HCT116 (cell line): Measurements from ENCODE around the gene FXYD4.

Experiments used
- EGR1 ChIP-seq: IDR thresholded peaks from 2 replicates; pipeline ENCODE4 v1.6.1; 2012; ENCODE audit warnings: low read depth
- ELF1 ChIP-seq: IDR thresholded peaks from 2 replicates; pipeline ENCODE4 v1.6.1; 2012; ENCODE audit warnings: low read depth, borderline replicate concordance
- EZH2phosphoT487 ChIP-seq: fragments of 200-600 bp; IDR thresholded peaks from 2 replicates; pipeline ENCODE4 v1.6.1; 2018; ENCODE audit warnings: antibody characterized with exemption, borderline replicate concordance
- FOSL1 ChIP-seq: IDR thresholded peaks from 2 replicates; pipeline ENCODE4 v1.6.1; 2012; ENCODE audit warnings: low read depth
- POLR2A ChIP-seq: IDR thresholded peaks from 2 replicates; pipeline ENCODE4 v1.7.0; 2011; ENCODE audit warnings: borderline replicate concordance; ENCODE audit not compliant: insufficient read depth, insufficient read length; ENCODE audit errors: extremely low read depth
- POLR2AphosphoS5 ChIP-seq: IDR thresholded peaks from 2 replicates; pipeline ENCODE4 v1.6.1; 2011; ENCODE audit warnings: mild to moderate bottlenecking, low read depth, low read length, moderate library complexity
- RAD21 ChIP-seq: IDR thresholded peaks from 2 replicates; pipeline ENCODE4 v1.6.1; 2012; ENCODE audit warnings: low read depth, mild to moderate bottlenecking
- SP1 ChIP-seq: IDR thresholded peaks from 2 replicates; pipeline ENCODE4 v1.6.1; 2012; ENCODE audit warnings: low read depth
- TF ChIP-seq, protein P1 (sequence below), 3 experiments: fragments of 200-600 bp in 1 of 3; sonication (generic) in 1 of 3; IDR thresholded peaks in 2 of 3; conservative IDR thresholded peaks in 1 of 3; 2 replicates each; pipeline ENCODE4 v1.5.1; 2012 to 2017; ENCODE audit warnings: low read depth in 2 of 3, low read length in 2 of 3, antibody characterized with exemption in 1 of 3, borderline replicate concordance in 1 of 3, control low read depth in 1 of 3, mild to moderate bottlenecking in 1 of 3, mixed read lengths in 1 of 3, mixed run types in 1 of 3, moderate library complexity in 1 of 3; ENCODE audit not compliant: insufficient read depth in 1 of 3

DNA sequence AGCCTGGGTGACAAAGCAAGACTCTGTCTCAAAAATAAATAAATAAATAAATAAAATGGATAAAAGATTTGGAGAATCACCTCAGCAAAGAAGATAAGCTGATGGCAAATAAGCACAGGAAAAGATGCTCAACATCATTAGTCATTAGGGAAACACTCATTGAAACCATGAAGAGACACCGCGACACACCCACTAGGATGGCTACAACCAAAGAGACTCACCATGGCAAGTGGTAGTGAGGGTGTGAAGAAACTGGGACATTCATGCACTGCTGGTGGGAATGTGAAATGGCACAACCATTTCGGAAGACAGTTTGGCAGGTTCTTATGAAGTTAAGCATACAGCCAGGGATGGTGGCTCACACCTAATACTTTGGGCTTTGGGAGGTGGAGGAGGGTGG is 37.8 kb upstream of the FXYD4 start:
- TF ChIP-seq, protein P1, sequence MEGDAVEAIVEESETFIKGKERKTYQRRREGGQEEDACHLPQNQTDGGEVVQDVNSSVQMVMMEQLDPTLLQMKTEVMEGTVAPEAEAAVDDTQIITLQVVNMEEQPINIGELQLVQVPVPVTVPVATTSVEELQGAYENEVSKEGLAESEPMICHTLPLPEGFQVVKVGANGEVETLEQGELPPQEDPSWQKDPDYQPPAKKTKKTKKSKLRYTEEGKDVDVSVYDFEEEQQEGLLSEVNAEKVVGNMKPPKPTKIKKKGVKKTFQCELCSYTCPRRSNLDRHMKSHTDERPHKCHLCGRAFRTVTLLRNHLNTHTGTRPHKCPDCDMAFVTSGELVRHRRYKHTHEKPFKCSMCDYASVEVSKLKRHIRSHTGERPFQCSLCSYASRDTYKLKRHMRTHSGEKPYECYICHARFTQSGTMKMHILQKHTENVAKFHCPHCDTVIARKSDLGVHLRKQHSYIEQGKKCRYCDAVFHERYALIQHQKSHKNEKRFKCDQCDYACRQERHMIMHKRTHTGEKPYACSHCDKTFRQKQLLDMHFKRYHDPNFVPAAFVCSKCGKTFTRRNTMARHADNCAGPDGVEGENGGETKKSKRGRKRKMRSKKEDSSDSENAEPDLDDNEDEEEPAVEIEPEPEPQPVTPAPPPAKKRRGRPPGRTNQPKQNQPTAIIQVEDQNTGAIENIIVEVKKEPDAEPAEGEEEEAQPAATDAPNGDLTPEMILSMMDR (IDR thresholded peaks at IDR 0.05 in 2 of 3, conservative IDR thresholded peaks at IDR 0.05 in 1 of 3; ENCODE audit: borderline replicate concordance in 1 of 3, insufficient read depth in 1 of 3, low read depth in 2 of 3, low read length in 2 of 3) = no peak
- no peak for TF ChIP-seq EZH2phosphoT487
- no peak for TF ChIP-seq ELF1
- no peak for TF ChIP-seq RAD21
- TF ChIP-seq FOSL1 = no peak
- TF ChIP-seq POLR2A = no peak
- no peak for TF ChIP-seq SP1
- no peak for TF ChIP-seq POLR2AphosphoS5
- no peak for TF ChIP-seq EGR1
